Measurements from ENCODE around the gene ALOX12.

GRCh38 chr17:7047566-7047965 lies 51.7 kb downstream of the ALOX12 start:
- TF ChIP-seq CTCF (IDR thresholded peaks at IDR 0.05), result no peak
- no peak for TF ChIP-seq GABPA (IDR thresholded peaks at IDR 0.05; ENCODE audit: low read depth)
- TF ChIP-seq, protein P1, sequence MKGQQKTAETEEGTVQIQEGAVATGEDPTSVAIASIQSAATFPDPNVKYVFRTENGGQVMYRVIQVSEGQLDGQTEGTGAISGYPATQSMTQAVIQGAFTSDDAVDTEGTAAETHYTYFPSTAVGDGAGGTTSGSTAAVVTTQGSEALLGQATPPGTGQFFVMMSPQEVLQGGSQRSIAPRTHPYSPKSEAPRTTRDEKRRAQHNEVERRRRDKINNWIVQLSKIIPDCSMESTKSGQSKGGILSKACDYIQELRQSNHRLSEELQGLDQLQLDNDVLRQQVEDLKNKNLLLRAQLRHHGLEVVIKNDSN (IDR thresholded peaks at IDR 0.05; ENCODE audit: borderline replicate concordance, low read depth), result no peak
- no peak for TF ChIP-seq TAF1 (IDR thresholded peaks at IDR 0.05; ENCODE audit: borderline replicate concordance, low read depth, low read length)
- no peak for TF ChIP-seq MAX (IDR thresholded peaks at IDR 0.05; ENCODE audit: low read depth)
- no peak for TF ChIP-seq FOSL2 (IDR thresholded peaks at IDR 0.05; ENCODE audit: borderline replicate concordance, low read depth)
- TF ChIP-seq REST (IDR thresholded peaks at IDR 0.05; ENCODE audit: low read depth, low read length), result no peak
- no peak for TF ChIP-seq RAD21 (IDR thresholded peaks at IDR 0.05; ENCODE audit: low read length)
- TF ChIP-seq JUND (IDR thresholded peaks at IDR 0.05), result no peak
- TF ChIP-seq, protein P2, sequence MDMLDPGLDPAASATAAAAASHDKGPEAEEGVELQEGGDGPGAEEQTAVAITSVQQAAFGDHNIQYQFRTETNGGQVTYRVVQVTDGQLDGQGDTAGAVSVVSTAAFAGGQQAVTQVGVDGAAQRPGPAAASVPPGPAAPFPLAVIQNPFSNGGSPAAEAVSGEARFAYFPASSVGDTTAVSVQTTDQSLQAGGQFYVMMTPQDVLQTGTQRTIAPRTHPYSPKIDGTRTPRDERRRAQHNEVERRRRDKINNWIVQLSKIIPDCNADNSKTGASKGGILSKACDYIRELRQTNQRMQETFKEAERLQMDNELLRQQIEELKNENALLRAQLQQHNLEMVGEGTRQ (IDR thresholded peaks at IDR 0.05; ENCODE audit: borderline replicate concordance, low read depth, low read length), result no peak
